ENCODE results near the gene TLK2.

TLK2 gene

GRCh38 chr17:62625184-62625869, 146.7 kb downstream of the TLK2 start:
- Histone ChIP-seq H3K27ac (ENCODE audit: low read length) (no peak overlapping the region), H4K20me1 (ENCODE audit: insufficient read depth, low read length) (no peaks in the 10 kb centered on the region), H3K9ac (ENCODE audit: low read length) (no peak overlapping the region), H3K4me3 (ENCODE audit: low read length) (no peak overlapping the region), H3F3A (ENCODE audit: insufficient read depth, low read length) (no peaks in the 10 kb centered on the region), H3K36me3 (replicated peaks; ENCODE audit: insufficient read depth, low read length) (no peaks in the 10 kb centered on the region), H3K9me2 (replicated peaks; ENCODE audit: insufficient read depth, low read length) (no peaks in the 10 kb centered on the region), H2AFZ (ENCODE audit: low read length) (no peak overlapping the region), H3K79me2 (ENCODE audit: low read length) (no peaks in the 10 kb centered on the region), H3K27me3 (replicated peaks; ENCODE audit: insufficient read depth, low read length) (peaks cover 37% of the 10 kb centered on the region), H3K9me3 (replicated peaks; ENCODE audit: insufficient read depth, low read length) (no peaks in the 10 kb centered on the region), H3K4me1 (ENCODE audit: low read length) (no peaks in the 10 kb centered on the region), H3K4me2 (ENCODE audit: low read depth, low read length) (no peak overlapping the region)
- no peak for TF ChIP-seq CTCF (IDR thresholded peaks at IDR 0.05; ENCODE audit: low read length)
- TF ChIP-seq EZH2 (optimal IDR thresholded peaks at IDR 0.05; ENCODE audit: low read depth, low read length): no peak
- no peak for TF ChIP-seq EZH2phosphoT487 (IDR thresholded peaks at IDR 0.05; ENCODE audit: low read length)
- no peak for DNase-seq

GRCh38 chr17:62625870-62626200, 147.2 kb downstream of the TLK2 start:
- H3K27ac ChIP-seq (ENCODE audit: low read length): no peak overlapping the region
- H3K9ac ChIP-seq (ENCODE audit: low read length): no peak overlapping the region
- no peaks in the 10 kb centered on the region for H3K36me3 ChIP-seq (replicated peaks; ENCODE audit: insufficient read depth, low read length)
- no peak overlapping the region for H3K4me2 ChIP-seq (ENCODE audit: low read depth, low read length)
- no peak for TF ChIP-seq CTCF (IDR thresholded peaks at IDR 0.05; ENCODE audit: low read length)
- no peak for TF ChIP-seq EZH2 (optimal IDR thresholded peaks at IDR 0.05; ENCODE audit: low read depth, low read length)
- no peak for TF ChIP-seq EZH2phosphoT487 (IDR thresholded peaks at IDR 0.05; ENCODE audit: low read length)
- H2AFZ ChIP-seq (ENCODE audit: low read length): no peak overlapping the region
- H3K79me2 ChIP-seq (ENCODE audit: low read length): no peaks in the 10 kb centered on the region
- H3F3A ChIP-seq (ENCODE audit: insufficient read depth, low read length): no peaks in the 10 kb centered on the region
- no peak for DNase-seq
- H3K9me3 ChIP-seq (replicated peaks; ENCODE audit: insufficient read depth, low read length): no peaks in the 10 kb centered on the region
- H3K4me3 ChIP-seq (ENCODE audit: low read length): no peak overlapping the region
- no peaks in the 10 kb centered on the region for H4K20me1 ChIP-seq (ENCODE audit: insufficient read depth, low read length)
- H3K4me1 ChIP-seq (ENCODE audit: low read length): no peaks in the 10 kb centered on the region
- no peaks in the 10 kb centered on the region for H3K9me2 ChIP-seq (replicated peaks; ENCODE audit: insufficient read depth, low read length)
- H3K27me3 ChIP-seq (replicated peaks; ENCODE audit: insufficient read depth, low read length): peaks cover 43% of the 10 kb centered on the region

GRCh38 chr17:62626719-62627218, 148.1 kb downstream of the TLK2 start:
- H3F3A ChIP-seq (ENCODE audit: insufficient read depth, low read length): no peaks in the 10 kb centered on the region
- H3K4me3 ChIP-seq (ENCODE audit: low read length): peak overlapping the region; percentile 46; the same call in 1 of the 2 replicates
- no peaks in the 10 kb centered on the region for H4K20me1 ChIP-seq (ENCODE audit: insufficient read depth, low read length)
- H2AFZ ChIP-seq (ENCODE audit: low read length): no peak overlapping the region
- peak overlapping the region; percentile 60 for H3K4me2 ChIP-seq (ENCODE audit: low read depth, low read length)
- H3K9me3 ChIP-seq (replicated peaks; ENCODE audit: insufficient read depth, low read length): no peaks in the 10 kb centered on the region
- H3K79me2 ChIP-seq (ENCODE audit: low read length): no peaks in the 10 kb centered on the region
- H3K36me3 ChIP-seq (replicated peaks; ENCODE audit: insufficient read depth, low read length): no peaks in the 10 kb centered on the region
- H3K4me1 ChIP-seq (ENCODE audit: low read length): no peaks in the 10 kb centered on the region
- H3K9me2 ChIP-seq (replicated peaks; ENCODE audit: insufficient read depth, low read length): no peaks in the 10 kb centered on the region
- DNase-seq: no peak
- H3K27ac ChIP-seq (ENCODE audit: low read length): no peak overlapping the region
- no peak overlapping the region for H3K9ac ChIP-seq (ENCODE audit: low read length)
- H3K27me3 ChIP-seq (replicated peaks; ENCODE audit: insufficient read depth, low read length): peaks cover 49% of the 10 kb centered on the region
- no peak for TF ChIP-seq EZH2phosphoT487 (IDR thresholded peaks at IDR 0.05; ENCODE audit: low read length)
- no peak for TF ChIP-seq CTCF (IDR thresholded peaks at IDR 0.05; ENCODE audit: low read length)
- TF ChIP-seq EZH2 (optimal IDR thresholded peaks at IDR 0.05; ENCODE audit: low read depth, low read length): no peak
